NCI-H345 treated with DMSO at 0.1 percent for 48 hours (cell line): ENCODE data around the gene SEMA3A.

ENCODE experiments used
- DNase-seq: peaks from one replicate; lab custom pipeline; 2025; ENCODE audit not compliant: unreplicated experiment; lab: John Stamatoyannopoulos, UW

The SEMA3A gene

GRCh38 chr7:83937930-83938329 lies 256.7 kb downstream of the SEMA3A start:
- no peak for DNase-seq

GRCh38 chr7:83936056-83936708 lies 258.4 kb downstream of the SEMA3A start:
- peak; percentile 18 for DNase-seq

- no peak for DNase-seq
Observed at GRCh38 chr7:83934118-83934734, 260.4 kb downstream of the SEMA3A start.

- DNase-seq = no peak
Observed at GRCh38 chr7:83931968-83932367, 262.6 kb downstream of the SEMA3A start.

GRCh38 chr7:83930262-83930661 lies 264.3 kb downstream of the SEMA3A start:
- no peak for DNase-seq

GRCh38 chr7:83925860-83926259 lies 268.7 kb downstream of the SEMA3A start:
- no peak for DNase-seq

- no peak for DNase-seq
Observed at GRCh38 chr7:83921941-83922607, 272.5 kb downstream of the SEMA3A start.

- no peak for DNase-seq
Observed at GRCh38 chr7:83921271-83921940, 273.2 kb downstream of the SEMA3A start.

- DNase-seq = no peak
Observed at GRCh38 chr7:83918142-83918541, 276.4 kb downstream of the SEMA3A start.

- no peak for DNase-seq
Observed at GRCh38 chr7:83913174-83913573, 281.4 kb downstream of the SEMA3A start.

GRCh38 chr7:83908526-83908925 lies 286.1 kb downstream of the SEMA3A start:
- no peak for DNase-seq
